Measurements from ENCODE around the gene POF1B.

Gene POF1B

GRCh38 chrX:85243761-85244449 lies 135.6 kb downstream of the POF1B start, which contains the start of the genes SATL1 and ZNF711:
Gene SATL1, minus strand, starts transcription at chrX:85243779. Its CDS starts 134,811 bp downstream, at chrX:85108968.
Gene ZNF711, plus strand, starts transcription at chrX:85243991. Its CDS starts 3,582 bp downstream, at chrX:85247573.
- in situ Hi-C loops (cut with MboI; ENCODE audit: low sequenced_read_pairs, unreplicated experiment): no loop called here
- DNase-seq (ENCODE audit: low spot score): peak; percentile 48

DNA sequence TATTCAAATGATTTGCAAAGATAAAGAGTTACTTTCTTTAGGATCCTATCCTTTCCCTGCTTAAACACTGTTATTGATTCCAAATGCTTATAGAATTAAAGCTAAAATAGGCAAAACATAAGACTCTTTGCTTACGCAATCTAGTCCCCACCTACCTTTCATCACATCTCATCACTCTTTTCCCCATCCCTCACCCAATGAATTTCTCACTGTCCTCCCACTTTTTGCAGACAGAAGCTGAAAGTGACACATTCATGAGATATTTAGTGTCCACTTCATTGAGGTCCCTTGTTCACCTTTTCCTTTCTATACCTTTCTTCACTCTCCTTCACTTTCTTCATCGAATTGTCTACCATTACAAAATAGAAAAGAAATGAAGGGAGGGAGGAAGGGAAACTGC lies 136.3 kb downstream of the POF1B start:
- in situ Hi-C loops (cut with MboI; ENCODE audit: low sequenced_read_pairs, unreplicated experiment): no loop called here
- TF ChIP-seq, protein P1, sequence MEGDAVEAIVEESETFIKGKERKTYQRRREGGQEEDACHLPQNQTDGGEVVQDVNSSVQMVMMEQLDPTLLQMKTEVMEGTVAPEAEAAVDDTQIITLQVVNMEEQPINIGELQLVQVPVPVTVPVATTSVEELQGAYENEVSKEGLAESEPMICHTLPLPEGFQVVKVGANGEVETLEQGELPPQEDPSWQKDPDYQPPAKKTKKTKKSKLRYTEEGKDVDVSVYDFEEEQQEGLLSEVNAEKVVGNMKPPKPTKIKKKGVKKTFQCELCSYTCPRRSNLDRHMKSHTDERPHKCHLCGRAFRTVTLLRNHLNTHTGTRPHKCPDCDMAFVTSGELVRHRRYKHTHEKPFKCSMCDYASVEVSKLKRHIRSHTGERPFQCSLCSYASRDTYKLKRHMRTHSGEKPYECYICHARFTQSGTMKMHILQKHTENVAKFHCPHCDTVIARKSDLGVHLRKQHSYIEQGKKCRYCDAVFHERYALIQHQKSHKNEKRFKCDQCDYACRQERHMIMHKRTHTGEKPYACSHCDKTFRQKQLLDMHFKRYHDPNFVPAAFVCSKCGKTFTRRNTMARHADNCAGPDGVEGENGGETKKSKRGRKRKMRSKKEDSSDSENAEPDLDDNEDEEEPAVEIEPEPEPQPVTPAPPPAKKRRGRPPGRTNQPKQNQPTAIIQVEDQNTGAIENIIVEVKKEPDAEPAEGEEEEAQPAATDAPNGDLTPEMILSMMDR (IDR thresholded peaks at IDR 0.05; ENCODE audit: borderline replicate concordance, control extremely low read depth, extremely low read depth, insufficient read depth, missing control alignments): no peak
- no peak for DNase-seq (ENCODE audit: low spot score)

More at GRCh38 chrX:85243761-85244449, 135.6 kb downstream of the POF1B start, which contains the start of the genes SATL1 and ZNF711:
- TF ChIP-seq, protein P1 (IDR thresholded peaks at IDR 0.05; ENCODE audit: borderline replicate concordance, control extremely low read depth, extremely low read depth, insufficient read depth, missing control alignments): no peak

Measured in GM13976 (cell line).